Measurements from ENCODE around the gene FNBP1L.

- no peak for TF ChIP-seq CTCF (IDR thresholded peaks at IDR 0.05)
- no peak for TF ChIP-seq POLR2A (IDR thresholded peaks at IDR 0.05; ENCODE audit: low read depth)
- peak; percentile 43 to 64 for TF ChIP-seq POLR2AphosphoS5 (IDR thresholded peaks at IDR 0.05)
Observed at GRCh38 chr1:93566227-93566626, 118.3 kb downstream of the FNBP1L start.
